Activated CD8-positive, alpha-beta T cell treated with anti-CD3 and anti-CD28 coated beads, Interleukin-2, amount 10 ng/mL, durations not matched to agents 7 days and 5 days (primary cell): ENCODE data around the gene PCNT. TPM values are rescaled to one million over a fixed set of nuclear protein-coding genes. Genes with fewer than 3 reads are reported as not detected.

Source experiments
- ATAC-seq: fragments of 150-1000 bp; cut with Tn5 transposase; one replicate; pipeline ENCODE4 v1.10.0; 2021; ENCODE audit warnings: moderate library complexity
- CTCF ChIA-PET: fragments of 350-600 bp; sonication (Branson Sonifier 250); formaldehyde crosslinking; loops from one replicate; lab custom pipeline; 2021; ENCODE audit warnings: antibody characterized with exemption; lab: Charles Lee
- POLR2A ChIA-PET: fragments of 350-600 bp; sonication (Branson Sonifier 250); formaldehyde crosslinking; loops from one replicate; lab custom pipeline; 2021; ENCODE audit warnings: antibody characterized with exemption; lab: Charles Lee
- DNase-seq: peaks from one replicate; pipeline ENCODE4 v3.0.0-alpha.2; 2020
- H3K27ac Mint-ChIP-seq: one replicate; pipeline ENCODE4 v1.8.0; 2021; ENCODE audit warnings: mild to moderate bottlenecking, mixed read lengths
- H3K27me3 Mint-ChIP-seq: one replicate; pipeline ENCODE4 v1.8.0; 2021; ENCODE audit warnings: low read depth, mixed read lengths
- H3K36me3 Mint-ChIP-seq: one replicate; pipeline ENCODE4 v1.8.0; 2021; ENCODE audit warnings: low read depth, mixed read lengths
- H3K4me1 Mint-ChIP-seq: one replicate; pipeline ENCODE4 v1.8.0; 2021; ENCODE audit warnings: low read depth, mixed read lengths
- H3K4me3 Mint-ChIP-seq: one replicate; pipeline ENCODE4 v1.8.0; 2021; ENCODE audit warnings: mild to moderate bottlenecking, mixed read lengths
- H3K9me3 Mint-ChIP-seq: one replicate; pipeline ENCODE4 v1.8.0; 2022; ENCODE audit warnings: mixed read lengths; ENCODE audit not compliant: insufficient read depth
- total RNA-seq, 2 experiments: library from RNA; stranded (reverse); gene quantifications; one replicate each; pipeline ENCODE4 v1.2.3, GENCODE V29; 2021

The PCNT gene
- total RNA-seq, 2 experiments from 2014 or later, result 89.0 to 98.8 TPM

DNA sequence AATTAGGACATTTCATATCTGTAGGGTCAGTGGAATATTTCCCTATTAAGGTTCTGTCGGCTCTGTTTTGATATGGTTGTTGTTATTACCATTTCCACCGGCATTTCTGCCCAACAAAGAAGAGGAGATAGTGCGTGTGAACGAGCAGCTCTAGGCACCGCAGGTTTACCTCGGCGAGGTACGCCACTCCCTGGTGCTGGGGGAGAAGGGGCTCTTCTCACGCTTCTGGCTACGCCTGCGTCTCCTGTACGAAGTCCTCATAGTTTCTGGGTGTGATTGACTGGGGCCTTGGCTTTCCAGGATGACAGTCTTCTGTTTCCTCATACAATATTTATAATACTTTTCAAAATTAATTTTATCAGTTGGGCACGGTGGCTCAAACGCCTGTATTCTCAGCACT is 80.3 kb downstream of the PCNT start:
- H3K27me3 Mint-ChIP-seq, result no peaks in the 10 kb centered on the region
- ChIA-PET CTCF (no interaction called here), POLR2A (no interaction called here)
- peaks cover 40% of the 10 kb centered on the region for H3K36me3 Mint-ChIP-seq
- ATAC-seq (no peak), DNase-seq (no peak)
- H3K9me3 Mint-ChIP-seq, result no peaks in the 10 kb centered on the region
- H3K27ac Mint-ChIP-seq, result no peak overlapping the region
- H3K4me3 Mint-ChIP-seq, result no peak overlapping the region
- H3K4me1 Mint-ChIP-seq, result no peaks in the 10 kb centered on the region

DNA sequence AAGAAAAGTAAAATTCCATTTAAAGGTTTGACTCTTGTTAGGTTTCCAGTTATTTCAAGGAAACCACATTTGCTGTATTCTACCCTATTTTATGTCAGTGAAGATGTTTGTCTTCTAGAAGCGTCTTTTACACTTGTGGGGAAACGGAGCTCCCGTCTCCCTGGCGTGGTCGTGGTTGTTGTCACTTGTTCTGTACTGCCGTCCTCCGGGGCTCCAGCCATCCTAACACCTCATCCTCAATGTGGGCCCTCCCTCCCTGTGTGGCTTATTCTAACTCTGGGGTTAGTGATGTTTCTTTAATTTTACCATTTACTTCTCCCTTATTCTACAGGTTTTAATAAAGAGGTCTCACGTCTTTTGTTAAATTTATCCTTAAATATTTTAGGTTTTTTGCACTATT is 82.0 kb downstream of the PCNT start:
- Mint-ChIP-seq H3K4me1 (peaks cover 2% of the 10 kb centered on the region), H3K27ac (no peak overlapping the region), H3K27me3 (no peaks in the 10 kb centered on the region), H3K36me3 (peaks cover 38% of the 10 kb centered on the region), H3K9me3 (no peaks in the 10 kb centered on the region), H3K4me3 (no peak overlapping the region)
- DNase-seq (no peak), ATAC-seq (no peak)
- ChIA-PET POLR2A (no interaction called here), CTCF (interaction anchor here (0.6 kb wide), 1 partner anchor 103 kb away, joined by 4 read pairs; no protein-coding TSS in a partner anchor)

DNA sequence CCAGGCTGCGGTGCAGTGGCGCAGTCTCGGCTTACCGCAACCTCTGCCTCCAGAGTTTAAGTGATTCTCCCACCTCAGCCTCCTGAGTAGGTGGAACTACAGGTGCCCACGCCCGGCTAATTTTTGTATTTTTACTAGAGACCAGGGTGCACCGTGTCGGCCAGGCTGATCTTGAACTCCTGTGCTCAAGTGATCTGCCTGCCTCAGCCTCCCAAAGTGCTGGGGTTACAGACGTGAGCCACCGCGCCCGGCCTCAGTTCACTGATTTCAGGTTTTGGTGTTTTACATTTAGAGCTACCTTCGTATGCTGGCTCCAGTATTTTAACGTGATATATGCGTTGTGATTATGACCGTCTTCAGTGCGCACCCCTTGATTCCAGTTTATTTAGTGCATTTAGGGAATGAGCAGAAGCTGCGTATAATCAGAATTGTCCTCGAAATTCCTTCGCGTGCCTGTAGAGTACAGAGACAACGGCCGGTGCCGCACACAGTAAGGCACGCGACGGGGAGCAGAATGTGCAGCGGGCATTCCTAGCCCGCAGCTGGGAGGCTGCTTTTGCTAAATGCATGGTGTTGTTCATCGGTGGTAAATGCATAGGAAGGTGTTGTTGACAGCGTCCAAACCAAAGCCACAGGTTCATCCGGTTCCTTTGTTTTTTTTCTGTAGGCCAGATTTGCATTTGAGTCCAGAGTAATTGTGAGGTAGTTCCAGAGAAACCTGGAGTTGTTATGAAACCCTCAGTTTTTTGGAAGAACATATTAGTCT is 85.9 kb downstream of the PCNT start:
- no peak for ATAC-seq
- ChIA-PET CTCF (no interaction called here), POLR2A (no interaction called here)

DNA sequence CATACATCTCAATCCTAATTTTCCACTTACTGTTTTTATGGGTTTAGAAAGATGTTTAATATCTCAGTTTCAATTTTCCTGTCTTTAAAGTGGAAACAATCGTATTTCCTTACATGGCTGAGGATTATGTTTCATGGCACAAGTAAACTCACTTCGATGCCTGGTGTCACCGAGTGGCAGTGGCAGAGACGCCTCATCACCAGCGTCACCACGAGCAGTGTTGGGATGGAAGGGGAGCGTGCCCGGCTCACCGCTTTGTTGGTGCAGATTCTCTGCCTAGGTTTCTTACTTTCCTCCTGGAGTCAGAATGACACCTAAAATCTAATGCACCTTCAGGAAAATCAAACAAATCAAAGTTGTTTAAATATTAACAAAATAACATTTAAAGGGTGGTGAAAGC is 86.6 kb downstream of the PCNT start:
- H3K4me3 Mint-ChIP-seq, result no peak overlapping the region
- peaks cover 29% of the 10 kb centered on the region for H3K36me3 Mint-ChIP-seq
- ATAC-seq (no peak), DNase-seq (no peak)
- ChIA-PET CTCF (interaction anchor here (1.5 kb wide), 1 partner anchor 15 kb away, joined by 3 read pairs; no protein-coding TSS in a partner anchor), POLR2A (no interaction called here)
- peaks cover 2% of the 10 kb centered on the region for H3K4me1 Mint-ChIP-seq
- H3K9me3 Mint-ChIP-seq, result no peaks in the 10 kb centered on the region
- no peak overlapping the region for H3K27ac Mint-ChIP-seq
- H3K27me3 Mint-ChIP-seq, result no peaks in the 10 kb centered on the region

More for the DNA sequence above, 85.9 kb downstream of the PCNT start:
- Mint-ChIP-seq H3K4me3 (no peak overlapping the region), H3K27ac (peak overlapping the region; percentile 25), H3K9me3 (no peaks in the 10 kb centered on the region), H3K4me1 (peaks cover 2% of the 10 kb centered on the region), H3K27me3 (no peaks in the 10 kb centered on the region), H3K36me3 (peaks cover 29% of the 10 kb centered on the region)
- no peak for DNase-seq

DNA sequence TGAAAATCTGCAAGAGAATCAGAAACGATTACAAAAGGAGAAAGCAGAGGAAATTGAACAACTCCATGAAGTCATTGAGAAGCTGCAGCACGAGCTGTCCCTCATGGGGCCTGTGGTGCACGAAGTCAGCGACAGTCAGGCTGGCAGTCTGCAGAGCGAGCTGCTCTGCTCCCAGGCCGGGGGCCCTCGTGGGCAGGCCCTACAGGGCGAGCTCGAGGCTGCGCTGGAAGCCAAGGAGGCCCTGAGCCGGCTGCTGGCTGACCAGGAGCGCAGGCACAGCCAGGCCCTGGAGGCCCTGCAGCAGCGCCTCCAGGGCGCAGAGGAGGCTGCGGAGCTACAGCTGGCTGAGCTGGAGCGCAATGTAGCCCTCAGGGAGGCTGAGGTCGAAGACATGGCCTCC is 87.3 kb downstream of the PCNT start:
- CTCF ChIA-PET, result interaction anchor here (1.5 kb wide), 1 partner anchor 14 kb away, joined by 3 read pairs; no protein-coding TSS in a partner anchor
- Mint-ChIP-seq H3K9me3 (no peaks in the 10 kb centered on the region), H3K27me3 (no peaks in the 10 kb centered on the region), H3K4me1 (peaks cover 2% of the 10 kb centered on the region), H3K27ac (no peak overlapping the region), H3K4me3 (no peak overlapping the region), H3K36me3 (peaks cover 33% of the 10 kb centered on the region)
- no peak for ATAC-seq
- no peak for DNase-seq
- POLR2A ChIA-PET, result no interaction called here

DNA sequence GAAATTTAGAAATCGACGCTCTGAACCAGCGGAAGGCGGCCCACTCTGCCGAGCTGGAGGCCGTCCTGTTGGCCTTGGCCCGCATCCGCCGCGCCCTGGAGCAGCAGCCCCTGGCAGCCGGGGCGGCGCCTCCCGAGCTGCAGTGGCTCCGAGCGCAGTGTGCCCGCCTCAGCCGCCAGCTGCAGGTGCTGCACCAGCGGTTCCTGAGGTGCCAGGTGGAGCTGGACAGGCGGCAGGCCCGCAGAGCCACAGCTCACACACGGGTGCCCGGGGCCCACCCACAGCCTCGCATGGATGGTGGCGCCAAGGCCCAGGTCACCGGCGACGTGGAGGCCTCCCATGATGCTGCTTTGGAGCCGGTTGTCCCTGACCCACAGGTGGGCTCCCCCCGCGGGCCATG is 87.7 kb downstream of the PCNT start:
- Mint-ChIP-seq H3K27ac (no peak overlapping the region), H3K4me1 (peaks cover 2% of the 10 kb centered on the region), H3K4me3 (no peak overlapping the region), H3K27me3 (no peaks in the 10 kb centered on the region), H3K36me3 (peaks cover 35% of the 10 kb centered on the region), H3K9me3 (no peaks in the 10 kb centered on the region)
- ATAC-seq (no peak), DNase-seq (no peak)
- ChIA-PET POLR2A (interaction anchor here (0.8 kb wide), 1 partner anchor 12 kb away, joined by 3 read pairs; no protein-coding TSS in a partner anchor), CTCF (interaction anchor here (1.5 kb wide), 1 partner anchor 14 kb away, joined by 3 read pairs; no protein-coding TSS in a partner anchor)

DNA sequence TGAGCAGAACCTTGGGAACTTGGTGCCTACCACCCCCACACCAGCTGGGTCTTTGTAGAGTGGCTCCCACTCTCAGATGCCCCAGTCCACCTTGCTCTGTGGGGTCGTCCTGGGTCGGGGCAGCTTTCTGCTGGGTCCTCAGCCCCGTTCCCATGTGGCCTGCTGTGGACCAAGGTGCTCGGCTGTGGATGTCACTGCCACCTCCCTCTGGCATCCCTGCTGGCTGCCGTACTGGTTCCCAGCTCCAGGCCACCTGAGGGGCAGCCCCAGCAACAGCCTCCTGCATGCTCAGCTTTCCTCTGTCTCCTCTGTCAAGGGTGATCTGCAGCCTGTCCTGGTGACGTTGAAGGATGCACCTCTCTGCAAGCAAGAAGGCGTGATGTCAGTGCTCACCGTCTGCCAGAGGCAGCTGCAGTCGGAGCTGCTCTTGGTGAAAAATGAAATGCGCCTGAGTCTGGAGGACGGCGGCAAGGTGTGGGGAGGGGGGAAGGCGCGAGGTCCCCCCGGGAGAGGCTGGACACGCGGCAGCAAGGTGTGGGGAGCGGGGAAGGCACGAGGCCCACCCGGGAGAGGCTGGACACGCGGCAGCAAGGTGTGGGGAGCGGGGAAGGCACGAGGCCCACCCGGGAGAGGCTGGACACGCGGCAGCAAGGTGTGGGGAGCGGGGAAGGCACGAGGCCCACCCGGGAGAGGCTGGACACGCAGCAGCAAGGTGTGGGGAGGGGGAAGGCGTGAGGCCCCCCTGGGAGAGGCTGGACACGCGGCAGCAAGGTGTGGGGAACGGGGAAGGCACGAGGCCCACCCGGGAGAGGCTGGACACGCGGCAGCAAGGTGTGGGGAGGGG is 88.8 kb downstream of the PCNT start:
- H3K4me1 Mint-ChIP-seq, result peaks cover 2% of the 10 kb centered on the region

DNA sequence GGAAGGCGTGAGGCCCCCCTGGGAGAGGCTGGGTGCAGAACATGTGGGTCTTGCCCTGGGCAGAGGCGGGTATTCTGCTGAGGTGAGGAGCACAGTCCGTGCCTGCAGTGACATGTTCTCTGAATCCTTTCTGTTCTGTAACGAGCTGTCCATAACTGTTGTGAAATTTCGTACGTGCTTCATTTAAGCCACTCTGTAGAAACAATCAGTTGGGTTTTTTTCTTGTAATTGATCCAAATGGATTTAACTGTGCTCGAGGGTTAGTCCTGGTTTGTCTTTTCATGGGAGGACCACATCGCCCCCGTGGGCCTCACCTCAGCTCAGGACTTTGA is 89.4 kb downstream of the PCNT start:
- ATAC-seq (no peak), DNase-seq (no peak)
- CTCF ChIA-PET, result no interaction called here
- H3K4me3 Mint-ChIP-seq, result no peak overlapping the region
- H3K27me3 Mint-ChIP-seq, result no peaks in the 10 kb centered on the region
- POLR2A ChIA-PET, result no interaction called here
- peaks cover 2% of the 10 kb centered on the region for H3K4me1 Mint-ChIP-seq
- no peak overlapping the region for H3K27ac Mint-ChIP-seq
- no peaks in the 10 kb centered on the region for H3K9me3 Mint-ChIP-seq
- peaks cover 38% of the 10 kb centered on the region for H3K36me3 Mint-ChIP-seq

More for the DNA sequence above, 88.8 kb downstream of the PCNT start:
- ChIA-PET CTCF (no interaction called here), POLR2A (interaction anchor here (0.8 kb wide), 1 partner anchor 11 kb away, joined by 3 read pairs; no protein-coding TSS in a partner anchor)
- Mint-ChIP-seq H3K36me3 (peaks cover 34% of the 10 kb centered on the region), H3K9me3 (no peaks in the 10 kb centered on the region), H3K27ac (peak overlapping the region; percentile 52), H3K27me3 (no peaks in the 10 kb centered on the region), H3K4me3 (no peak overlapping the region)
- ATAC-seq (no peak), DNase-seq (no peak)

DNA sequence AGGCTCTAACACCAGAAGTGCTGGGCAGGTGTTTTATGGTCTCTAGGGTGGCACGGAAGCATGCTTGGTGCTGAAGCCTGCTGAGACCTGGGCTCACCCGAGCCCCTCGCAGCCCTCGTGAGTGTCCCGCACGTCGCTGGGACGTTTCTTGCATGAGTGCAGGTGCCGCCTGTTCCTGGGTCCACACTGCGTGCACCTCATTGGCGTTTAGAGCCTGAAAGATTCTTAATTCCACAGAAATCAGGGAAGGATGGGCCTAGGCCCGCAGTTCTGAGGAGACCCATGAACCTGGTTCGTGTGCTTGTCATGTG is 91.0 kb downstream of the PCNT start:
- ChIA-PET POLR2A (no interaction called here), CTCF (no interaction called here)
- Mint-ChIP-seq H3K27ac (no peak overlapping the region), H3K27me3 (no peaks in the 10 kb centered on the region), H3K9me3 (no peaks in the 10 kb centered on the region), H3K4me1 (peaks cover 2% of the 10 kb centered on the region), H3K36me3 (peaks cover 43% of the 10 kb centered on the region), H3K4me3 (no peak overlapping the region)
- no peak for DNase-seq
- ATAC-seq, result no peak

DNA sequence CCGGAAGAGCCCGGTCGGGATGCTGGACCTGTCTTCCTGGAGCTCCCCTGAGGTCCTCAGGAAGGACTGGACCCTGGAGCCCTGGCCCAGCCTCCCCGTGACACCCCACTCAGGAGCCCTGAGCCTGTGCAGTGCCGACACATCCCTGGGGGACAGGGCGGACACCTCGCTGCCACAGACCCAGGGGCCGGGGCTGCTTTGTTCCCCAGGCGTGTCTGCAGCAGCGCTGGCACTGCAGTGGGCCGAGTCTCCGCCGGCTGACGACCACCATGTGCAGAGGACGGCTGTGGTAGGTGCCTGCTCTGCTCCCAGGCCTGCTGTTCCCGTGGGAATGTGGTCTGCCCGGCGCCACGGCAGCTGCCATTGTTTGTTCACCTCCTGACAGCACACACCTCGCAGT is 92.6 kb downstream of the PCNT start:
- Mint-ChIP-seq H3K4me1 (no peaks in the 10 kb centered on the region), H3K9me3 (no peaks in the 10 kb centered on the region), H3K36me3 (peaks cover 44% of the 10 kb centered on the region), H3K27me3 (no peaks in the 10 kb centered on the region), H3K27ac (no peak overlapping the region), H3K4me3 (no peak overlapping the region)
- ChIA-PET CTCF (no interaction called here), POLR2A (no interaction called here)
- ATAC-seq, result no peak
- no peak for DNase-seq

DNA sequence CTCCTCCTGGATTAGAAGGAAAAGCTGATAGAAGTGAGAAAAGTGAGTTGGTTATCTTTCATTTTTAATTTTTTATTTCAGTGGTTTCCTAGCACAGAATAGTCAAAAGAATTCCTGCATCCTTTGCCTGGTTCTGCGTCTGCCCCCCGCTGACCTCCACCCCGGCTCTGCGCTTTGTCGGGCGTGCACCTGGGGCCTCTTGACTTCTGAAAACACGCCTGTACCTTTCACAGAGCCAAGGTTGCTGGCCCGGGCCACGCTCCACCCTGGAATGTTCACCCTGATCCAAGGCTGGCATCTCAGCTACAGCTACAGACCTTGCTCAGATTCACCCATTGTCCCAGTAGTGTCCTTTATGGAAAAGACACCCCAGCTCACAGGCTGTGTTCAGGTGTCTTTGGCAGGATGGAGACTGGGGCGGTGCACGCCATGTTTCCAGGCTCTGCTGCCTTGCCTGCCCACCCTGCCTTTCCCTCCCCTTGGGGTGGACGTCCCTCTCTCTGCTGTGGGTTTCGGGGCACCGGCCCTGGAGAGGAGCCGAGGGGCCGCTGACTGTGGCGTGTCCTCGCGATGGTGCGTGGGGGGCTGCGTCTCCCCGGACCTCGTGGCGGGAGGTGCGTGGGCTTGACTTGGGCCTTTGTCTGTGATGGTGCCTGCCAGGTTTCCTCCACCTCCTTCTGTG is 94.5 kb downstream of the PCNT start:
- ChIA-PET POLR2A (no interaction called here), CTCF (no interaction called here)
- peaks cover 4% of the 10 kb centered on the region for H3K4me1 Mint-ChIP-seq
- ATAC-seq (no peak), DNase-seq (no peak)
- H3K9me3 Mint-ChIP-seq, result no peaks in the 10 kb centered on the region
- H3K36me3 Mint-ChIP-seq, result peaks cover 46% of the 10 kb centered on the region
- H3K27me3 Mint-ChIP-seq, result no peaks in the 10 kb centered on the region
- H3K27ac Mint-ChIP-seq, result no peak overlapping the region
- no peak overlapping the region for H3K4me3 Mint-ChIP-seq
